Glutamatergic neuron (in vitro differentiated cells): ENCODE data around the gene RFC3. TPM values are rescaled to one million over a fixed set of nuclear protein-coding genes. Genes with fewer than 3 reads are reported as not detected.

Source experiments
- DNase-seq: peaks from one replicate; pipeline ENCODE4 v3.0.0; 2022
- H3K27ac Mint-ChIP-seq: one replicate; pipeline ENCODE4 v1.8.0; 2020; ENCODE audit warnings: mild to moderate bottlenecking, mixed read lengths, inconsistent platforms; ENCODE audit not compliant: unreplicated experiment
- H3K27me3 Mint-ChIP-seq: one replicate; pipeline ENCODE4 v1.8.0; 2020; ENCODE audit warnings: mild to moderate bottlenecking, moderate library complexity, mixed read lengths, inconsistent platforms; ENCODE audit not compliant: unreplicated experiment
- H3K36me3 Mint-ChIP-seq: one replicate; pipeline ENCODE4 v1.8.0; 2020; ENCODE audit warnings: mild to moderate bottlenecking, mixed read lengths, inconsistent platforms; ENCODE audit not compliant: unreplicated experiment
- H3K4me1 Mint-ChIP-seq: one replicate; pipeline ENCODE4 v1.8.0; 2020; ENCODE audit warnings: mild to moderate bottlenecking, low read depth, mixed read lengths, inconsistent platforms; ENCODE audit not compliant: unreplicated experiment
- H3K4me3 Mint-ChIP-seq: one replicate; pipeline ENCODE4 v1.8.0; 2020; ENCODE audit warnings: mild to moderate bottlenecking, mixed read lengths, inconsistent platforms; ENCODE audit not compliant: unreplicated experiment
- H3K9me3 Mint-ChIP-seq: one replicate; pipeline ENCODE4 v1.8.0; 2020; ENCODE audit warnings: mild to moderate bottlenecking, moderate library complexity, mixed read lengths, inconsistent platforms; ENCODE audit not compliant: unreplicated experiment
- total RNA-seq: library from RNA; stranded (reverse); fragmentation: NEBNext Ultra II Directional; extraction: Animal tissue kit (Norgen Biotek cat#: 25700); gene quantifications from one replicate; pipeline ENCODE4 v1.2.1, GENCODE V29; 2021; ENCODE audit not compliant: unreplicated experiment
- TF ChIP-seq, protein P1 (sequence below): fragments of 200-600 bp; sonication (generic); IDR thresholded peaks from one replicate; pipeline ENCODE4 v1.5.0; 2021; ENCODE audit not compliant: partially characterized antibody, unreplicated experiment

RFC3 gene
- total RNA-seq, 1 donor from 2014 or later: 12.6 TPM

DNA sequence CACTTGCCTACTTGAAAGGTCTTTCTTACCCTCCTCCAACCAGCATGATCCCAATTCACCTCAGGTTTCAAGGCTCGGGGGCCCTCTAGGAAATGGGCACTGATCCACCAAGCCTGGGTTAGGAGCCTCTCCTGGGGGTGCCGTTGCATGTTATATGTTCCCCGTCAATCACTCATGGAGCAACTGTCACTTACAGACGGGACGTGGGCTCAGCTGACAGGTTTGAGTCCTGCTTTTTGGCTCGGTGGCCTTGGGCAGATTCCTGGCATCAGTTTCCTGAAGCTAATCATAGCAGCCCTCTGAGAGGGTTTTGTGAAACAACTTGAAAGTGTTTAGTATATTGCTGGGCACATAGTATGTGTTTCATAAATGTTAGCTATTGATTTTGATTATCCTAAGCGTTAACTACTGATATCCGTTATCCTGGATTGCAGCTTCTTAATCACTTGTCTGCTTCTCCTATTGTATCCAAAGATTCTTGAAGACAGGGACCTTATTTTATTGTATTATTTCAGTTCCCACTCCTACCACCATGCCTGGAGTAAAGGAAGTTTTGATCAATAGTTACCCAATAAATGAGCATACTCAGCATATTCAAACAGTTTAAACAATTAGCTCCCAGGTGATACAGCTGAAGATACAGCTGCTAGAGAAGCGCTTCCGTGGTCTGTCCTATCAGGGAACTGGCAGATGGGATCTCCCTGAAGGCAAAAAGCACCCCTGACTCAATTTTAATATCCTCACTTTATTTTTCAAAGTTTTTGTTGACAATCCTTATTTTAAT lies 57.9 kb downstream of the RFC3 start:
- TF ChIP-seq, protein P1, sequence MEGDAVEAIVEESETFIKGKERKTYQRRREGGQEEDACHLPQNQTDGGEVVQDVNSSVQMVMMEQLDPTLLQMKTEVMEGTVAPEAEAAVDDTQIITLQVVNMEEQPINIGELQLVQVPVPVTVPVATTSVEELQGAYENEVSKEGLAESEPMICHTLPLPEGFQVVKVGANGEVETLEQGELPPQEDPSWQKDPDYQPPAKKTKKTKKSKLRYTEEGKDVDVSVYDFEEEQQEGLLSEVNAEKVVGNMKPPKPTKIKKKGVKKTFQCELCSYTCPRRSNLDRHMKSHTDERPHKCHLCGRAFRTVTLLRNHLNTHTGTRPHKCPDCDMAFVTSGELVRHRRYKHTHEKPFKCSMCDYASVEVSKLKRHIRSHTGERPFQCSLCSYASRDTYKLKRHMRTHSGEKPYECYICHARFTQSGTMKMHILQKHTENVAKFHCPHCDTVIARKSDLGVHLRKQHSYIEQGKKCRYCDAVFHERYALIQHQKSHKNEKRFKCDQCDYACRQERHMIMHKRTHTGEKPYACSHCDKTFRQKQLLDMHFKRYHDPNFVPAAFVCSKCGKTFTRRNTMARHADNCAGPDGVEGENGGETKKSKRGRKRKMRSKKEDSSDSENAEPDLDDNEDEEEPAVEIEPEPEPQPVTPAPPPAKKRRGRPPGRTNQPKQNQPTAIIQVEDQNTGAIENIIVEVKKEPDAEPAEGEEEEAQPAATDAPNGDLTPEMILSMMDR: no peak
- no peak for DNase-seq
- H3K27ac Mint-ChIP-seq: no peak overlapping the region
- no peaks in the 10 kb centered on the region for H3K36me3 Mint-ChIP-seq
- H3K27me3 Mint-ChIP-seq: no peaks in the 10 kb centered on the region
- peaks cover 7% of the 10 kb centered on the region for H3K4me1 Mint-ChIP-seq
- no peak overlapping the region for H3K4me3 Mint-ChIP-seq
- H3K9me3 Mint-ChIP-seq: no peaks in the 10 kb centered on the region

GRCh38 chr13:33876716-33877394 lies 58.9 kb downstream of the RFC3 start:
- Mint-ChIP-seq H3K4me1 (peaks cover 7% of the 10 kb centered on the region), H3K4me3 (no peak overlapping the region), H3K9me3 (no peaks in the 10 kb centered on the region), H3K27me3 (no peaks in the 10 kb centered on the region), H3K27ac (no peak overlapping the region), H3K36me3 (no peaks in the 10 kb centered on the region)
- TF ChIP-seq, protein P1: no peak
- no peak for DNase-seq

DNA sequence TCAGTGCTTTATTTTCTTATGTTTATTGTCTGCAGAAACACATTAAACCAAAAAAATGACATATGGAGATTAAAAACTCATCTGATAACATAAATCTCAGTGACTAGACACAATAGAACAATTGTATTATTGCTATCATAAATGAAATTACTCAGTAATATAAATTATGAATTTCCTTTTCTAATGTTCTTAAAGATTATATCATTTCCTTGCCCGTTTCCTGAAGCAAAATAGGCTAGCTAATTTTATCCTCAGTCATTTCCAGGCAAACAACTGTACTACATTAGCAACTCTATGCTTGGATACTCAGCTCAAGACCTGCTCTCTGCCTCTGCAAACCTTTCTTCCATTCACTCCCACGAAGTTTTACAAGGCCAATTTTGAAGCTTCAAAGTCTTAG lies 61.2 kb downstream of the RFC3 start:
- no peaks in the 10 kb centered on the region for H3K27me3 Mint-ChIP-seq
- peaks cover 7% of the 10 kb centered on the region for H3K4me1 Mint-ChIP-seq
- no peaks in the 10 kb centered on the region for H3K36me3 Mint-ChIP-seq
- TF ChIP-seq, protein P1: no peak
- no peak for DNase-seq
- no peaks in the 10 kb centered on the region for H3K9me3 Mint-ChIP-seq
- H3K4me3 Mint-ChIP-seq: no peak overlapping the region
- no peak overlapping the region for H3K27ac Mint-ChIP-seq

GRCh38 chr13:33882804-33883203 lies 64.9 kb downstream of the RFC3 start:
- Mint-ChIP-seq H3K36me3 (no peaks in the 10 kb centered on the region), H3K9me3 (no peaks in the 10 kb centered on the region), H3K4me3 (no peak overlapping the region), H3K27ac (no peak overlapping the region), H3K27me3 (no peaks in the 10 kb centered on the region), H3K4me1 (no peaks in the 10 kb centered on the region)
- TF ChIP-seq, protein P1: no peak
- no peak for DNase-seq
